ENCODE results near the gene BCS1L. TPM values are rescaled to one million over a fixed set of nuclear protein-coding genes. Genes with fewer than 3 reads are reported as not detected.

BCS1L gene
- total RNA-seq, 4 donors from 2014 or later, result 40.3 to 51.3 (median 42.8) TPM

GRCh38 chr2:218627939-218628338 is 31.5 kb upstream of the BCS1L start:
- H3K4me1 ChIP-seq, result no peaks in the 10 kb centered on the region
- H3K4me3 ChIP-seq, result no peak overlapping the region
- WGBS, 2 donors (ENCODE audit: low coverage in 1 of 2), result 88 to 93% methylated on average over 2 to 4 of the region's 4 CpGs
- H3K27ac ChIP-seq, result no peak overlapping the region
- TF ChIP-seq POLR2A (IDR thresholded peaks at IDR 0.05) (no peak), EP300 (IDR thresholded peaks at IDR 0.05; ENCODE audit: low read depth) (no peak), POLR2AphosphoS5 (IDR thresholded peaks at IDR 0.05) (no peak), CTCF (IDR thresholded peaks at IDR 0.05) (no peak)
- H3K9me3 ChIP-seq, result no peaks in the 10 kb centered on the region
- intact Hi-C loops (cut with DNase I; ENCODE audit: low total_unique reads), result no loop called here
- in situ Hi-C loops (cut with MboI; ENCODE audit: low pct_ligation_motif_present in 1 of 4, low pct_unique_long_range_greater_than_20kb in 1 of 4, low sequenced_read_pairs in 3 of 4), result no loop called here
- DNase-seq, result no peak
- H3K27me3 ChIP-seq, result no peaks in the 10 kb centered on the region
- no peaks in the 10 kb centered on the region for H3K36me3 ChIP-seq

DNA sequence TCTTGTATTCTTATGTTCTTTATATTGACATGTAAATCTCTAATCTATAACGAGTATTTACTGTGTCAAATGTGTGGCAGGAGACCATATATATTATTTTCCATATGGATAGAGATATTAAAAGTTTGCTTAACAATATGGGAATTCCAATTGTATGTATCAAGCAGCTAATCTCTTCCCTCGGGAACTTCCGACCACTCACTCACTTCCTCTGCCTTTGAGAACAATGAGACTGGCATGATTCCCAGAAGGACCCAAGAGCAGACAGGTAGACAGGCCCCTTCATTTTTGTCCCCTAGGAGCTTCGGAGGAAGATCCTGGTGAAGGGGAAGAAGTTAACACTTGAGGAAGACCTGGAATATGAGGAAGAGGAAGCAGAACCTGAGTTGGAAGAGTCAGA is 27.6 kb upstream of the BCS1L start:
- 75 to 83% methylated on average over 4 of the region's 4 CpGs for WGBS, 2 donors (ENCODE audit: low coverage in 1 of 2)
- no peaks in the 10 kb centered on the region for H3K9me3 ChIP-seq
- H3K4me3 ChIP-seq, result no peak overlapping the region
- in situ Hi-C loops (cut with MboI; ENCODE audit: low pct_ligation_motif_present in 1 of 4, low pct_unique_long_range_greater_than_20kb in 1 of 4, low sequenced_read_pairs in 3 of 4), result no loop called here
- no peaks in the 10 kb centered on the region for H3K4me1 ChIP-seq
- peaks cover 0 to 17% (median 8%) of the 10 kb centered on the region in 4 donors for H3K36me3 ChIP-seq
- intact Hi-C loops (cut with DNase I; ENCODE audit: low total_unique reads), result no loop called here
- TF ChIP-seq POLR2A (IDR thresholded peaks at IDR 0.05), result no peak
- no peak for TF ChIP-seq CTCF (IDR thresholded peaks at IDR 0.05)
- no peak for TF ChIP-seq EP300 (IDR thresholded peaks at IDR 0.05; ENCODE audit: low read depth)
- no peak for TF ChIP-seq POLR2AphosphoS5 (IDR thresholded peaks at IDR 0.05)
- H3K27ac ChIP-seq, result no peak overlapping the region
- H3K27me3 ChIP-seq, result no peaks in the 10 kb centered on the region
- no peak for DNase-seq

DNA sequence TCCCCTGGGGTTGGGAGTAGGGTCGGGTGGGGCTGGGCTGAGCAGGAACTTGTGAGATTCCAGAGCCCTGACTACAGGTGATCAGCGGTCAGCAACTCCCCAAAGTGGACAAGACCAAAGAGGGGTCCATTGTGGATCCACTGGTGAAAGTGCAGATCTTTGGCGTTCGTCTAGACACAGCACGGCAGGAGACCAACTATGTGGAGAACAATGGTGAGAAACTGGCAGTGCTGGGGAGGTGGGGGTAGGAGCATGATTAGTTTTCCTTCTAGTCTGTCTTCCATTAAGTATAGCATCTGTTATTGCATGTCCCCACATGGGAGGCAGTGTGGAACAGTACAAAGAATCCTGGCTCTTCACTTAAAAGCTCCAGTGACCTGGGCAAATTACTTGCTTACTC is 23.8 kb upstream of the BCS1L start:
- Histone ChIP-seq H3K27ac (no peak overlapping the region), H3K4me1 (no peaks in the 10 kb centered on the region), H3K36me3 (peaks cover 0 to 48% (median 23%) of the 10 kb centered on the region in 4 donors), H3K4me3 (no peak overlapping the region), H3K9me3 (no peaks in the 10 kb centered on the region), H3K27me3 (no peaks in the 10 kb centered on the region)
- no peak for TF ChIP-seq EP300 (IDR thresholded peaks at IDR 0.05; ENCODE audit: low read depth)
- no peak for TF ChIP-seq POLR2A (IDR thresholded peaks at IDR 0.05)
- in situ Hi-C loops (cut with MboI; ENCODE audit: low pct_ligation_motif_present in 1 of 4, low pct_unique_long_range_greater_than_20kb in 1 of 4, low sequenced_read_pairs in 3 of 4) (no loop called here), intact Hi-C loops (cut with DNase I; ENCODE audit: low total_unique reads) (no loop called here)
- 93 to 100% methylated on average over 3 to 5 of the region's 5 CpGs for WGBS, 2 donors (ENCODE audit: low coverage in 1 of 2)
- no peak for DNase-seq

GRCh38 chr2:218638372-218638771 is 21.1 kb upstream of the BCS1L start:
- no peaks in the 10 kb centered on the region for H3K27me3 ChIP-seq
- no peak overlapping the region for H3K4me3 ChIP-seq
- 98% methylated on average over 18 of the region's 18 CpGs; no CpG with 5 or more reads in 1 of the 2 donors for WGBS, 2 donors (ENCODE audit: low coverage in 1 of 2)
- no peak for DNase-seq
- no peak overlapping the region for H3K27ac ChIP-seq
- in situ Hi-C loops (cut with MboI; ENCODE audit: low pct_ligation_motif_present in 1 of 4, low pct_unique_long_range_greater_than_20kb in 1 of 4, low sequenced_read_pairs in 3 of 4), result no loop called here
- no peak for TF ChIP-seq CTCF (IDR thresholded peaks at IDR 0.05)
- intact Hi-C loops (cut with DNase I; ENCODE audit: low total_unique reads), result no loop called here
- H3K36me3 ChIP-seq, result peaks cover 0 to 48% (median 23%) of the 10 kb centered on the region in 4 donors
- no peaks in the 10 kb centered on the region for H3K4me1 ChIP-seq
- H3K9me3 ChIP-seq, result no peaks in the 10 kb centered on the region

GRCh38 chr2:218642121-218642656 is 17.3 kb upstream of the BCS1L start:
- WGBS, 2 donors (ENCODE audit: low coverage in 1 of 2), result 92% methylated on average over 18 of the region's 18 CpGs; no CpG with 5 or more reads in 1 of the 2 donors
- no peak overlapping the region for H3K27ac ChIP-seq
- no peaks in the 10 kb centered on the region for H3K9me3 ChIP-seq
- peaks cover 0 to 60% (median 30%) of the 10 kb centered on the region in 4 donors for H3K36me3 ChIP-seq
- no peak for DNase-seq
- no peak overlapping the region for H3K4me3 ChIP-seq
- no peaks in the 10 kb centered on the region for H3K4me1 ChIP-seq
- intact Hi-C loops (cut with DNase I; ENCODE audit: low total_unique reads) (no loop called here), in situ Hi-C loops (cut with MboI; ENCODE audit: low pct_ligation_motif_present in 1 of 4, low pct_unique_long_range_greater_than_20kb in 1 of 4, low sequenced_read_pairs in 3 of 4) (no loop called here)
- no peaks in the 10 kb centered on the region for H3K27me3 ChIP-seq
- TF ChIP-seq POLR2A (IDR thresholded peaks at IDR 0.05) (no peak), CTCF (IDR thresholded peaks at IDR 0.05) (no peak), EP300 (IDR thresholded peaks at IDR 0.05; ENCODE audit: low read depth) (no peak), POLR2AphosphoS5 (IDR thresholded peaks at IDR 0.05) (no peak)
